ENCODE results near the gene TRAPPC3L. TPM values are rescaled to one million over a fixed set of nuclear protein-coding genes. Genes with fewer than 3 reads are reported as not detected.

TRAPPC3L gene
- total RNA-seq, 4 donors from 2014 or later: not detected

DNA sequence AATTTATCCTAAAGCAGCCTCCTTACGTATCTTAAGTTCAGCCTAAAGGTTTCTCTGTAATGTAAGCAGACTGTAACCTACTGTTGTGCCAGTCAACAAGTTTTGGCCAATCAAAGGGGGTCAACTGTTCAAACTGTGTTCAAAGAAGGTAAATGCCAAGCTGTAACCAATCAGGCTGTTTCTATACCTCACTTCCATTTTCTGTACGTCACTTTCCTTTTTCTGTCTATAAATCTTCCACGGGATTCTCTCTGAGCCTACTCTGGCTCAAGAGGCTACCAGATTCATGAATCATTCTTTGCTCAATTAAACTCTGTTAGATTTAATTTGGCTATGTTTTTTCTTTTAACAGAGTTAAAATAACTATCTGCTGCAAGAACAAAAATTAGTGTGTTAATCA, 89.4 kb downstream of the TRAPPC3L start:
- H3K27me3 ChIP-seq: peaks cover 6% of the 10 kb centered on the region
- WGBS: 87% methylated on average over 3 of the region's 3 CpGs
- TF ChIP-seq POLR2AphosphoS5 (IDR thresholded peaks at IDR 0.05) (no peak), POLR2A (IDR thresholded peaks at IDR 0.05) (no peak), EP300 (IDR thresholded peaks at IDR 0.05) (no peak)
- TF ChIP-seq, protein P1, sequence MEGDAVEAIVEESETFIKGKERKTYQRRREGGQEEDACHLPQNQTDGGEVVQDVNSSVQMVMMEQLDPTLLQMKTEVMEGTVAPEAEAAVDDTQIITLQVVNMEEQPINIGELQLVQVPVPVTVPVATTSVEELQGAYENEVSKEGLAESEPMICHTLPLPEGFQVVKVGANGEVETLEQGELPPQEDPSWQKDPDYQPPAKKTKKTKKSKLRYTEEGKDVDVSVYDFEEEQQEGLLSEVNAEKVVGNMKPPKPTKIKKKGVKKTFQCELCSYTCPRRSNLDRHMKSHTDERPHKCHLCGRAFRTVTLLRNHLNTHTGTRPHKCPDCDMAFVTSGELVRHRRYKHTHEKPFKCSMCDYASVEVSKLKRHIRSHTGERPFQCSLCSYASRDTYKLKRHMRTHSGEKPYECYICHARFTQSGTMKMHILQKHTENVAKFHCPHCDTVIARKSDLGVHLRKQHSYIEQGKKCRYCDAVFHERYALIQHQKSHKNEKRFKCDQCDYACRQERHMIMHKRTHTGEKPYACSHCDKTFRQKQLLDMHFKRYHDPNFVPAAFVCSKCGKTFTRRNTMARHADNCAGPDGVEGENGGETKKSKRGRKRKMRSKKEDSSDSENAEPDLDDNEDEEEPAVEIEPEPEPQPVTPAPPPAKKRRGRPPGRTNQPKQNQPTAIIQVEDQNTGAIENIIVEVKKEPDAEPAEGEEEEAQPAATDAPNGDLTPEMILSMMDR (IDR thresholded peaks at IDR 0.05): no peak
- no peaks in the 10 kb centered on the region for H3K9me3 ChIP-seq
- no peaks in the 10 kb centered on the region for H3K36me3 ChIP-seq
- H3K4me1 ChIP-seq: peaks cover 2% of the 10 kb centered on the region
- H3K27ac ChIP-seq: no peak overlapping the region
- DNase-seq (ENCODE audit: low spot score in 2 of 2): no peak
- H3K4me3 ChIP-seq: no peak overlapping the region

DNA sequence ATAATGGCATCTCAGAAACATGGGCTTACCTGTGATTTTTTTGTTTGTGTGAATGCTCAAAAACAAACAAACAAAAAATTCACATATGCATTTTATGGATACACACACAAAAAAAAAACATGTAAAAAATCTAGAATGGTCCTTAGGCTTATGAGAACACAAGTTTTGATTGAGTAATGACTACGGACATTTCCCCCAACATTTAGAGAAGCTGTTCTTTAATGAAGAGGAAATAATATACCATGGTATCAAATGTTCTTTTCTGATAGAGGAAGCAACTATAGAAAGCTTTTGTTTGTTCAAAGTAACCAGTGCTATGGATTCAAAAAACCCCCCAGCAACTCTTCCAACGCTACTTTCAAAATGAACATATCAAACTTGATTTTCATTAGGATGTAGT, 93.0 kb downstream of the TRAPPC3L start:
- DNase-seq (ENCODE audit: low spot score in 2 of 2): no peak
- no peaks in the 10 kb centered on the region for H3K27me3 ChIP-seq
- no peaks in the 10 kb centered on the region for H3K36me3 ChIP-seq
- TF ChIP-seq, protein P1 (IDR thresholded peaks at IDR 0.05): no peak
- TF ChIP-seq POLR2AphosphoS5 (IDR thresholded peaks at IDR 0.05) (no peak), POLR2A (IDR thresholded peaks at IDR 0.05) (no peak), EP300 (IDR thresholded peaks at IDR 0.05) (no peak)
- no peak overlapping the region for H3K27ac ChIP-seq
- WGBS: 82% methylated on average over 2 of the region's 2 CpGs
- H3K4me1 ChIP-seq: peaks cover 12% of the 10 kb centered on the region
- no peak overlapping the region for H3K4me3 ChIP-seq
- no peaks in the 10 kb centered on the region for H3K9me3 ChIP-seq

DNA sequence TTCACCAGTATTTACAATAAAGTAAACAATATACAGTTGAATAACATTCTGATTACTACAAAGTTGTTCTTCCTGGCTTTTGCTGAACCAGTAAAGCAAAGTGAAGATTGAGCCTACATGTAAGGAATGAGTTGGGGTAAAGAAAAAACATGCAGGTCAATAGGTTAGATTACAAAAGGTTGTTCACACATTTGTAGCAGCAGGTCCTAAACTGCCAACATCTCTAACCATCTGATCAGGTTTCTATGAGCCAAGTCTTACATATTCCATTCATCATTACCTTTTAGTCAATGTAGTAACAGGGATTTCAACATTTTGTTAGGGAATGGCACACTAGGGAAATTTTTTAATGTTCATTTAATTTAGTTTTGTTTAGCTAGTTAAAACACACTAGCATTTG, 93.6 kb downstream of the TRAPPC3L start:
- no peak overlapping the region for H3K27ac ChIP-seq
- no peaks in the 10 kb centered on the region for H3K36me3 ChIP-seq
- TF ChIP-seq POLR2A (IDR thresholded peaks at IDR 0.05): no peak
- TF ChIP-seq, protein P1 (IDR thresholded peaks at IDR 0.05): no peak
- no peak for TF ChIP-seq POLR2AphosphoS5 (IDR thresholded peaks at IDR 0.05)
- no peak for TF ChIP-seq EP300 (IDR thresholded peaks at IDR 0.05)
- no peak overlapping the region for H3K4me3 ChIP-seq
- H3K9me3 ChIP-seq: no peaks in the 10 kb centered on the region
- DNase-seq (ENCODE audit: low spot score in 2 of 2): no peak
- H3K4me1 ChIP-seq: peaks cover 14% of the 10 kb centered on the region
- H3K27me3 ChIP-seq: no peaks in the 10 kb centered on the region

DNA sequence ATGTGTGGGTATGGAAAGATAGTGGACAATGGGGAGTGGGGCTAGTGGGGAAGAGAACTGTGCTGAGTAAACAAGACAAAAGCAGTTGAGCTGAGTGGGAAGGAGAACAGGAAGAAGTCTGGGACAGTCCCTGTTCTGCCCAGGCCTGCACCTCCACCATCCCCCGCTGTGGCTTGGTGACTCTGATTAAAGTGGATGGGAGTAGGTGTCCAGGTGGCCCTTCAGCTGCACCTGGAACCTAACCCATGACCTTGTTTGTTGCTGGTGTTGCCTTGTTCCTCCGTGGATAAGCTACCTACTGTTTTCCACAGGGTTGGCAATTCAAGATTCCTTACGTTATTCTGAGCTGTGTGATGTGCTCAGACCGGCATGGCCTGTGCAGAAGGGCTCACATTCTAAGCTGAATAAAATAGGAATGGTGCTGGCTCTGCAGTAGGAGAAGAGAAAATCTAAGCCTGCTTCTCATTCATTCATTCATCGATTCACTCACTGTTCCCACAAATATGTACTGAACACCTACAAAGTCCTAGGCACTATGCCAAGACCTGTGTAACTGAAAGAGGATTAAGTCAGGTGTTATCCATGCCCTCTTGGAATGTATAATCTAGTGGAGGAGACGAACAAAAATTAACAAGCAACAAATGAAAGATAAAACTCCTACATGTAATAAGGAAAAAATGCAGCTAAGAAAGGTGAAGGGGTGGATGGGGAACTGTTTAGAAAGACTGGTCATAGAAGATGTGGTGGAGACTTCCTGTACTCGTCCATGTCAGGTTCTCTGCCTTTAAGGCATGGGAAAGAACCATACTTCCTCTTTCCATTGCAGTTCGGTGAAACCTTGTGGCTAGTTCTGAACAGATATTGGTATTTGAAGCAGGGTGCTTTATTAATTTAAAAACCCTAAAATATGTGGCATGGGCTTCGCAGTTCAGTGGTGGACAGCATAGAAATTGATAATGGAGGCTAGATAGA, 94.4 kb downstream of the TRAPPC3L start:
- DNase-seq (ENCODE audit: low spot score in 2 of 2): no peak
- H3K27me3 ChIP-seq: no peaks in the 10 kb centered on the region
- H3K4me3 ChIP-seq: no peak overlapping the region
- no peaks in the 10 kb centered on the region for H3K9me3 ChIP-seq
- TF ChIP-seq EP300 (IDR thresholded peaks at IDR 0.05) (no peak), POLR2A (IDR thresholded peaks at IDR 0.05) (no peak), POLR2AphosphoS5 (IDR thresholded peaks at IDR 0.05) (no peak)
- TF ChIP-seq, protein P1 (IDR thresholded peaks at IDR 0.05): no peak
- H3K4me1 ChIP-seq: peaks cover 14% of the 10 kb centered on the region
- no peak overlapping the region for H3K27ac ChIP-seq
- 49% methylated on average over 9 of the region's 9 CpGs for WGBS
- H3K36me3 ChIP-seq: no peaks in the 10 kb centered on the region

DNA sequence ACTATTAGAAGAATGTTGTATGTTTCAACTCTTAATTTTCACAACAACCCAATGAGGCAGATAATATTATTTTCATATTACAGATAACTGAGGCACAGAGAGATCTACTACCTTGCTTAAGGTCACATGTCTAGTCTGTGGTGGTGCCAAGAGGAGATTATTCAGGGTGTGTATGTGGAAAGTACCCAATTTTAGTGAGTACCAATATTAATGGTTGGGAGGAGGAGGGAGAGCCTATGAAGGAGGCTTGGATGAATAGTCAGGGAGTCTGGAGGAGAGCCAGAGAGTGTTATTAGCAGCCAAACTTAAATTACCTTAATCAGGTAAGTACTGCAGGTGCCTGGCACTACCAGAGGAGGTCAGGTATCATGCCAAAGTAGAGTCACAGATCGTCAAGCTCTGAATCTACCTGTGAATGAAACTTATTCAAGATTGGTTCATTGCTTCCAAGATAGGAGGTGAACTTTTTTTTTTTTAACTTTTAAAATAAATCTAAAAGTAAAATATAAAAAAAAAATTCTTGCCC, 95.2 kb downstream of the TRAPPC3L start:
- Histone ChIP-seq H3K9me3 (no peaks in the 10 kb centered on the region), H3K36me3 (no peaks in the 10 kb centered on the region), H3K27me3 (no peaks in the 10 kb centered on the region), H3K4me3 (no peak overlapping the region), H3K27ac (no peak overlapping the region), H3K4me1 (peaks cover 14% of the 10 kb centered on the region)
- TF ChIP-seq POLR2AphosphoS5 (IDR thresholded peaks at IDR 0.05): no peak
- TF ChIP-seq, protein P1 (IDR thresholded peaks at IDR 0.05): no peak
- TF ChIP-seq EP300 (IDR thresholded peaks at IDR 0.05): no peak
- TF ChIP-seq POLR2A (IDR thresholded peaks at IDR 0.05): no peak
- DNase-seq (ENCODE audit: low spot score in 2 of 2): no peak
- 61% methylated on average over 1 of the region's 1 CpG for WGBS
